Tibial artery (tissue), 4 donors: ENCODE measurements around the gene CCDC57.

Experiments
- DNase-seq, 2 donors: peaks; one replicate each; pipeline ENCODE4 v3.0.0-alpha.2; 2019
- H3K27ac ChIP-seq, 2 donors: fragments of 200-600 bp; sonication (generic) in 1 of 2; 1 replicate in 1 of 2; 2 replicates in 1 of 2; pipeline ENCODE4 v1.5.1; 2018 to 2019; ENCODE audit warnings: mild to moderate bottlenecking in 1 of 2
- H3K27me3 ChIP-seq, 2 donors: fragments of 200-600 bp; sonication (generic) in 1 of 2; one replicate each; pipeline versions ENCODE4 v1.5.1 to v1.6.0; 2016 to 2019
- H3K36me3 ChIP-seq, 3 donors: fragments of 200-600 bp; sonication (generic) in 2 of 3; one replicate each; pipeline ENCODE4 v1.5.1; 2016 to 2019; ENCODE audit warnings: mild to moderate bottlenecking in 2 of 3
- H3K4me1 ChIP-seq, 4 donors: fragments of 200-600 bp; sonication (generic) in 2 of 4; 1 replicate in 3 of 4; 2 replicates in 1 of 4; pipeline ENCODE4 v1.5.1; 2016 to 2019
- H3K4me3 ChIP-seq, 2 donors: fragments of 200-600 bp; sonication (generic) in 1 of 2; 1 replicate in 1 of 2; 2 replicates in 1 of 2; pipeline ENCODE4 v1.5.1; 2018 to 2019; ENCODE audit warnings: mild to moderate bottlenecking in 2 of 2
- H3K9me3 ChIP-seq, 3 donors: fragments of 200-600 bp; sonication (generic) in 1 of 3; one replicate each; pipeline ENCODE4 v1.5.1; 2016 to 2019
- intact Hi-C: fragments of 100-400 bp; cut with DNase I; formaldehyde crosslinking; loops from one replicate; pipeline ENCODE4 v1.15.0; 2023; ENCODE audit warnings: low total_unique reads
- TF ChIP-seq, protein P1 (sequence below), 2 experiments: fragments of 200-600 bp in 1 of 2; fragments of 450-650 bp in 1 of 2; IDR thresholded peaks; one replicate each; pipeline ENCODE4 v1.5.1; 2017 to 2019; ENCODE audit warnings: antibody characterized with exemption in 2 of 2, mild to moderate bottlenecking in 1 of 2, moderate library complexity in 1 of 2

Gene CCDC57

DNA sequence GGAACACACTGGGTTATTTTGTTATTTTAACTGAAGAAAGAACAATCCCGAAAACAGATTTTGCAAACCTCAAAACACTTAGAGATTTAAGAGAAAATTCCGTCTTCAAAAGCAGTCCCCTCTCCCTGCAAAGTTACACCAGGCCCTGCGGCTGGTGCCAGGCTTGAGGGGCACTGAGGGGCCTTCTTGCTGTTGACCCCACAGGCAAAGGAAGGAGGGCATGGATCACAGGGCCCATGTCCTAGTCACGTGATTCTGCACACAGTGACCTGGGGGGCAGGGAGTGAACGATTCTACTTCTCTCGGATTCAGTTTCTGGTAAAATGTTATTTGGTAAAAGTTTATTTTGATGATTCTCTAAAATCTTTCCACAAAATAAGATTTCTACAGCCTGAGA lies 59.3 kb downstream of the CCDC57 start:
- no peak for DNase-seq
- Histone ChIP-seq H3K9me3 (no peaks in the 10 kb centered on the region), H3K36me3 (peaks cover 5 to 37% (median 23%) of the 10 kb centered on the region in 3 donors), H3K27ac (no peak overlapping the region), H3K4me3 (no peak overlapping the region), H3K27me3 (no peaks in the 10 kb centered on the region), H3K4me1 (peaks cover 0 to 12% (median 0%) of the 10 kb centered on the region in 4 donors)
- TF ChIP-seq, protein P1, sequence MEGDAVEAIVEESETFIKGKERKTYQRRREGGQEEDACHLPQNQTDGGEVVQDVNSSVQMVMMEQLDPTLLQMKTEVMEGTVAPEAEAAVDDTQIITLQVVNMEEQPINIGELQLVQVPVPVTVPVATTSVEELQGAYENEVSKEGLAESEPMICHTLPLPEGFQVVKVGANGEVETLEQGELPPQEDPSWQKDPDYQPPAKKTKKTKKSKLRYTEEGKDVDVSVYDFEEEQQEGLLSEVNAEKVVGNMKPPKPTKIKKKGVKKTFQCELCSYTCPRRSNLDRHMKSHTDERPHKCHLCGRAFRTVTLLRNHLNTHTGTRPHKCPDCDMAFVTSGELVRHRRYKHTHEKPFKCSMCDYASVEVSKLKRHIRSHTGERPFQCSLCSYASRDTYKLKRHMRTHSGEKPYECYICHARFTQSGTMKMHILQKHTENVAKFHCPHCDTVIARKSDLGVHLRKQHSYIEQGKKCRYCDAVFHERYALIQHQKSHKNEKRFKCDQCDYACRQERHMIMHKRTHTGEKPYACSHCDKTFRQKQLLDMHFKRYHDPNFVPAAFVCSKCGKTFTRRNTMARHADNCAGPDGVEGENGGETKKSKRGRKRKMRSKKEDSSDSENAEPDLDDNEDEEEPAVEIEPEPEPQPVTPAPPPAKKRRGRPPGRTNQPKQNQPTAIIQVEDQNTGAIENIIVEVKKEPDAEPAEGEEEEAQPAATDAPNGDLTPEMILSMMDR (IDR thresholded peaks at IDR 0.05): no peak
- intact Hi-C loops: loop anchor here (2.0 to 10.0 kb wide), 2 partner anchors 122 to 188 kb away; partner anchors contain the start of genes NOTUM and RAC3

DNA sequence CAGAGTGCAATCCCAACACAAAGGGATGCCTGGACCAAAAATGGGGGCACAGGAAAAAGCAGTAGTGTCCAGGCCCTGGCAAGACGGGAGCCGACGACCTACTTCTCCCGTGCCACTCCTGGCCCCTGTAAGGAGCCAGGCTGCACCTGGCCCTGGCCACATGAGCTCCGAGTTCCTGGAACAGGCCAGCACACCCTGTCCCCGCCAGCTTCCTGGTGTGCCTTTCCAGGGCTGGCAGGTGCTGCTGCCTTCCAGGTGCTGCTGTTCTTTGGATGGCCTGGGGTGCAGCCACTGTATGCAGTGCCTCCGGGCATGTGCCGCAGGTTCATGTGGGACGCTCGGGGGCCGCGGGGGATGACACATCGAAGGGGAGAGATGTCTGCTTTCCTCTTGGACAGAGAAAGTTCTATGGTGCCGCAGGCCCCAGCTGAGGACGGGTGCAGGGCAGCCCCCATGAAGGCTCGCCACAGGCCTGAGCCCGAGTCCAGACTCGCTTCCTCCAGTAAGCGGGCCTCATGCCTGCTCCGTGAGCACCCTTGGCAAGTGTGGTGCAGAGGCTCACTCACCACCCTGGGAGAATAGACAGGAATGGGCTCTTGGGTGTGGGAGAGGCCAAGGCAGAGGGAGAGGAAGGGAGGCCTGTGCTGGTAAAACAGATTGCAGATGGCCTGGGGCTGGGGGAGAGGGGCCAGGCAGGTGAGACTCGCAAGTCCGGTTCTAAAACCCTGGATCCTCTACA lies 59.9 kb downstream of the CCDC57 start:
- intact Hi-C loops: loop anchor here (2.0 to 10.0 kb wide), 2 partner anchors 122 to 188 kb away; partner anchors contain the start of genes NOTUM and RAC3
- no peaks in the 10 kb centered on the region for H3K27me3 ChIP-seq
- peaks cover 5 to 31% (median 20%) of the 10 kb centered on the region in 3 donors for H3K36me3 ChIP-seq
- H3K4me3 ChIP-seq: no peak overlapping the region
- no peak for DNase-seq
- TF ChIP-seq, protein P1 (IDR thresholded peaks at IDR 0.05): no peak
- H3K9me3 ChIP-seq: no peaks in the 10 kb centered on the region
- peaks cover 0 to 12% (median 0%) of the 10 kb centered on the region in 4 donors for H3K4me1 ChIP-seq
- no peak overlapping the region for H3K27ac ChIP-seq

DNA sequence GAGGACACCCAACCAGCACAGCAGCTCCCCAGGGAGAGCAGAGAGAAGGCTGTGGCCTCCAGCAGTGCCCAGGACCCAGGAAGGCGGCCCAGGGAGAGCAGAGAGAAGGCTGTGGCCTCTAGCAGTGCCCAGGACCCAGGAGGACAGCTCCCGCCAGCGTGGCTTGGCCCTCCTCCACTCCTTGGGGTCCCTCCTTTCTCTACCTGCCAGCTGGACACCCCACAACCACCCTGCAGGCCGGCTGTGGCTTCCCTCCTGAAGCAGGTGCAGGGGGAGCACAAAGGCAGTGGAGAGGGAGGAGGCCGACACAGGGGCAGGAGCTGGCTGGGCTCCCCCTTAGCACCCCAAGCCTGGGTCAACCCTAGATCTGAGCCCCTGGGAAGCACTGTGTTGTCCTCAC lies 60.5 kb downstream of the CCDC57 start:
- intact Hi-C loops: loop anchor here (2.0 to 10.0 kb wide), 2 partner anchors 121 to 187 kb away; partner anchors contain the start of genes NOTUM and RAC3

GRCh38 chr17:82151106-82151957 lies 61.3 kb downstream of the CCDC57 start:
- Histone ChIP-seq H3K36me3 (peaks cover 0 to 18% (median 6%) of the 10 kb centered on the region in 3 donors), H3K4me3 (no peak overlapping the region), H3K27me3 (no peaks in the 10 kb centered on the region), H3K4me1 (peaks cover 0 to 12% (median 0%) of the 10 kb centered on the region in 4 donors), H3K9me3 (no peaks in the 10 kb centered on the region), H3K27ac (no peak overlapping the region)
- TF ChIP-seq, protein P1 (IDR thresholded peaks at IDR 0.05): no peak
- no peak for DNase-seq
- intact Hi-C loops: loop anchor here (10.0 kb wide), 1 partner anchor 187 kb away; the partner anchor contains the start of gene NOTUM

More for the DNA sequence above, 60.5 kb downstream of the CCDC57 start:
- Histone ChIP-seq H3K4me3 (no peak overlapping the region), H3K4me1 (peaks cover 0 to 12% (median 0%) of the 10 kb centered on the region in 4 donors), H3K27ac (no peak overlapping the region), H3K9me3 (no peaks in the 10 kb centered on the region), H3K36me3 (peaks cover under 1 to 26% (median 14%) of the 10 kb centered on the region in 3 donors), H3K27me3 (no peaks in the 10 kb centered on the region)
- no peak for DNase-seq
- TF ChIP-seq, protein P1 (IDR thresholded peaks at IDR 0.05): no peak

DNA sequence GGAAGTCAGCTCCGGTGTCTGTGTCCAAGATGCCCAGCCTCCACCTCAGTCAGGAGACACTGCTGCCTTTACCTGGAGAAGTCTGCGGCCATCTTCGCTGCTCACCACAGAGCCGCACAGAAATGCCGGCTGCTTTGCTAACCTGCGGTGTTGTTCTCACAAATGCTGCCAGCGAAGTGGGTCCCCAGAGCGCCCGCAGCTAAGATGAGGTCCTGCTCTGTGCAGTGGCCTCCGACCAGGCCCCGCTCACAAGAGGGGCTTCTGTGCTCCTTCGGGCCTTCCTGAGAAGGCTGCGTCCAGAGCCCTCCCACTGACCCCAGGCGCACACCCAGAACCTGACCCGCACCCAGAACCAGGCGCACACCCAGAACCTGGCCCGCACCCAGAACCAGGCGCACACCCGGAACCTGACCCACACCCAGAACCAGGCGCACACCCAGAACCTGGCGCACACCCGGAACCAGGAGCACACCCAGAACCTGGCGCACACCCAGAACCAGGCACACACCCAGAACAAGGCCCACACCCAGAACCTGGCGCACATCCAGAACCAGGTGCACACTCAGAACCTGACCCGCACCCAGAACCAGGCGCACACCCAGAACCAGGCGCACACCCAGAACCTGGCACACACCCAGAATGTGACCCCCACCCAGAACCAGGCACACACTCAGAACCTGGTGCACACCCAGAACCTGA lies 63.1 kb downstream of the CCDC57 start:
- H3K4me3 ChIP-seq: no peak overlapping the region

More for the DNA sequence above, 63.1 kb downstream of the CCDC57 start:
- Histone ChIP-seq H3K9me3 (no peaks in the 10 kb centered on the region), H3K27ac (no peak overlapping the region), H3K36me3 (peaks cover 0 to 14% (median 5%) of the 10 kb centered on the region in 3 donors), H3K27me3 (no peaks in the 10 kb centered on the region), H3K4me1 (peaks cover 0 to 12% (median 0%) of the 10 kb centered on the region in 4 donors)
- no peak for DNase-seq
- intact Hi-C loops: loop anchor here (10.0 kb wide), 1 partner anchor 185 kb away; the partner anchor contains the start of gene NOTUM
- TF ChIP-seq, protein P1 (IDR thresholded peaks at IDR 0.05): no peak
